K562 (cell line): Measurements from ENCODE around the gene PLXNB2. TPM values are rescaled to one million over a fixed set of nuclear protein-coding genes. Genes with fewer than 3 reads are reported as not detected.
A peak's percentile ranks its signal among the peaks of the same experiment; 100 is the strongest.

Experiments
- CBX1 ChIP-seq: sonication (generic); IDR thresholded peaks from 2 replicates; pipeline ENCODE4 v1.6.1; 2016; ENCODE audit warnings: antibody characterized with exemption, low read depth, mild to moderate bottlenecking
- CREBBP ChIP-seq: IDR thresholded peaks from one replicate; pipeline ENCODE4 v1.6.1; 2012; ENCODE audit warnings: low read depth, mild to moderate bottlenecking, control low read depth, inconsistent platforms, low read length
- CREM ChIP-seq: IDR thresholded peaks from 2 replicates; pipeline ENCODE4 v1.6.1; 2014; ENCODE audit warnings: antibody characterized with exemption, low read depth
- GTF2A2 ChIP-seq: IDR thresholded peaks from 2 replicates; pipeline ENCODE4 v1.6.1; 2016; ENCODE audit warnings: mild to moderate bottlenecking, missing genetic modification characterization, missing compliant biosample characterization
- KLF16 ChIP-seq: IDR thresholded peaks from 2 replicates; pipeline ENCODE4 v1.6.1; 2016; ENCODE audit warnings: antibody characterized with exemption
- RBM17 ChIP-seq: fragments of 200-400 bp; formaldehyde crosslinking; IDR thresholded peaks from 2 replicates; pipeline ENCODE4 v1.6.1; 2017; ENCODE audit warnings: low read depth, mild to moderate bottlenecking, low read length, borderline replicate concordance
- SIN3A ChIP-seq, 2 experiments: fragments of 150-350 bp in 1 of 2; IDR thresholded peaks; 2 replicates each; pipeline ENCODE4 v1.6.1; 2011 to 2016; ENCODE audit warnings: borderline replicate concordance in 2 of 2, low read depth in 2 of 2, low read length in 2 of 2, mild to moderate bottlenecking in 2 of 2, moderate library complexity in 2 of 2; ENCODE audit not compliant: control insufficient read depth in 1 of 2
- TEAD1 ChIP-seq, 2 experiments: fragments of 450-650 bp in 1 of 2; sonication (generic) in 1 of 2; formaldehyde crosslinking; IDR thresholded peaks; 2 replicates each; pipeline versions ENCODE4 v1.4.0 to v1.8.0; 2020 to 2022; ENCODE audit warnings: mild to moderate bottlenecking in 2 of 2, missing genetic modification reagents in 1 of 2
- XRCC3 ChIP-seq: fragments of 450-650 bp; IDR thresholded peaks from 2 replicates; pipeline ENCODE4 v1.6.1; 2017; ENCODE audit warnings: mild to moderate bottlenecking, moderate library complexity
- polyA plus RNA-seq, 8 experiments: library from polyadenylated mRNA; depleted of rRNA in 4 of 8; stranded (reverse) in 5 of 8; unstranded in 3 of 8; fragments of >200 nt; fragmentation: Nextera tagmentation in 2 of 8; fragmentation: Illumina TruSeq in 1 of 8; extraction: Ambion mirVana in 2 of 8; extraction: Trizol in 1 of 8; gene quantifications; 2 replicates each; pipeline versions ENCODE4 v1.2.1 to v1.2.3, GENCODE V29; 2011 to 2014; ENCODE audit warnings: inconsistent platforms in 1 of 8, missing spikeins in 1 of 8
- total RNA-seq, 7 experiments: library from RNA; depleted of rRNA in 6 of 7; stranded (reverse); fragments of >200 nt in 6 of 7; fragmentation: Illumina TruSeq in 2 of 7; extraction: Trizol in 2 of 7; gene quantifications; 2 replicates each; pipeline versions ENCODE4 v1.2.1 to v1.2.3, GENCODE V29; 2011 to 2021; ENCODE audit warnings: low replicate concordance in 1 of 7
- TF ChIP-seq, protein P1 (sequence below), 3 experiments: fragments of 200-800 bp in 1 of 3; sonication (Bioruptor generic) in 1 of 3; sonication (generic) in 1 of 3; formaldehyde crosslinking in 1 of 3; IDR thresholded peaks; 2 replicates each; pipeline versions ENCODE4 v1.6.1 to v1.8.0; 2016 to 2022; ENCODE audit warnings: mild to moderate bottlenecking in 2 of 3, missing compliant biosample characterization in 2 of 3, missing genetic modification characterization in 2 of 3, missing genetic modification reagents in 1 of 3
- TF ChIP-seq, protein P2 (sequence below): fragments of 450-650 bp; IDR thresholded peaks from 2 replicates; pipeline ENCODE4 v1.6.1; 2018; ENCODE audit warnings: mild to moderate bottlenecking, low read depth; ENCODE audit not compliant: partially characterized antibody

PLXNB2 gene
- total and polyA plus RNA-seq, 9 of the 15 experiments (the other 6 are each of a cell fraction or from before 2014, with no cell fraction given), result 0.15 to 45.1 (median 13.6) TPM

DNA sequence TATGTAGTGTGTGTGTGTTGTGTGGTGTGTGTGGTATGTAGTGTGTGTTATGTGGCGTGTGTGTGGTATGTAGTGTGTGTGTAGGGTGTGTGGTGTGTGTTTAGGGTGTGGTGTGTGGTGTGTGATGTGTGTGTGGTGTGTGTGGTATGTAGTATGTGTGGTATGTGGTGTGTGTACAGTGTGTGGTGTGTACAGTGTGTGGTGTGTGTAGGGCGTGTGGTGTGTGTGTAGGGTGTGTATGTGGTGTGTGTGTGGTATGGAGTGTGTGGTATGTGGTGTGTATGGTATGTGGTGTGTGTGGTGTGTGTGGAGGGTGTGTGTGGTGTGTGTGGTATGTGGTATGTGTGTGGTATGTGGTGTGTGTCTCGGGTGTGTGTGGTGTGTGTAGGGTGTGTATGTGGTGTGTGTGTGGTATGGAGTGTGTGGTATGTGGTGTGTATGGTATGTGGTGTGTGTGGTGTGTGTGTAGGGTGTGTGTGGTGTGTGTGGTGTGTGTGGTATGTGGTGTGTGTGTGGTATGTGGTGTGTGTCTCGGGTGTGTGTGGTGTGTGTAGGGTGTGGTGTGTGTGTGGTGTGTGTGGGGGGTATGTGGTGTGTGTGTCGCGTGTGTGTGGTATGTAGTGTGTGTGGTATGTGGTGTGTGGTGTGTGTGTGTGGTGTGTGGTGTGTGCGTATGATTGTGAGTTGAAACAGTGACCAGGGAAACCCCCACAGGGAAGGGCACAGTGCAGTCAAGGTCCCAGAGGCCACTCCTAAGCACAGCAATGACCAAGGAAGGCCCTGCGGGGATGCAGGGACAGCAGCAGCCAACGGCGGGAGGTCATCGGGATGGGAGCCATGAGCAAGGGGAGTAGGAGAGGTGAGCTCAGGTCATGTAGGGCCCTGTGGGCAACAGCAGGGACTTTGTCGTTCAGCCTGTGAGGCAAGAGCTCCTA lies 32.8 kb upstream of the PLXNB2 start (continued):
- TF ChIP-seq, protein P1, sequence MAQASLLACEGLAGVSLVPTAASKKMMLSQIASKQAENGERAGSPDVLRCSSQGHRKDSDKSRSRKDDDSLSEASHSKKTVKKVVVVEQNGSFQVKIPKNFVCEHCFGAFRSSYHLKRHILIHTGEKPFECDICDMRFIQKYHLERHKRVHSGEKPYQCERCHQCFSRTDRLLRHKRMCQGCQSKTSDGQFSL (CRISPR knock-in tag; IDR thresholded peaks at IDR 0.05), result peak; percentile 61; the same call in 1 of the 2 replicates
- TF ChIP-seq, protein P1 (tag; IDR thresholded peaks at IDR 0.05), result no peak
- TF ChIP-seq RBM17 (no peak), CREBBP (no peak), XRCC3 (no peak), GTF2A2 (tag) (no peak), TEAD1 (CRISPR knock-in tag; IDR thresholded peaks at IDR 0.05) (peak in 1 of 2 experiments; percentile 50; a peak in 1 of 4 replicates), KLF16 (no peak), CREM (no peak), SIN3A (IDR thresholded peaks at IDR 0.05; ENCODE audit: borderline replicate concordance in 2 of 2, control insufficient read depth in 1 of 2, low read depth in 2 of 2, low read length in 2 of 2) (no peak), CBX1 (0 out of 2 replicates have a peak, but pooled peaks have one; percentile 20)
- TF ChIP-seq, protein P2, sequence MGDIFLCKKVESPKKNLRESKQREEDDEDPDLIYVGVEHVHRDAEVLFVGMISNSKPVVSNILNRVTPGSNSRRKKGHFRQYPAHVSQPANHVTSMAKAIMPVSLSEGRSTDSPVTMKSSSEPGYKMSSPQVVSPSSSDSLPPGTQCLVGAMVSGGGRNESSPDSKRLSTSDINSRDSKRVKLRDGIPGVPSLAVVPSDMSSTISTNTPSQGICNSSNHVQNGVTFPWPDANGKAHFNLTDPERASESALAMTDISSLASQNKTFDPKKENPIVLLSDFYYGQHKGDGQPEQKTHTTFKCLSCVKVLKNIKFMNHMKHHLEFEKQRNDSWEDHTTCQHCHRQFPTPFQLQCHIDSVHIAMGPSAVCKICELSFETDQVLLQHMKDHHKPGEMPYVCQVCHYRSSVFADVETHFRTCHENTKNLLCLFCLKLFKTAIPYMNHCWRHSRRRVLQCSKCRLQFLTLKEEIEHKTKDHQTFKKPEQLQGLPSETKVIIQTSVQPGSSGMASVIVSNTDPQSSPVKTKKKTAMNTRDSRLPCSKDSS, result no peak
